ENCODE results near the gene KSR2.

KSR2 gene

GRCh38 chr12:117855165-117855564, 113.6 kb downstream of the KSR2 start:
- no peak for DNase-seq

- no peak for DNase-seq
Observed at GRCh38 chr12:117854339-117855012, 114.3 kb downstream of the KSR2 start.

DNA sequence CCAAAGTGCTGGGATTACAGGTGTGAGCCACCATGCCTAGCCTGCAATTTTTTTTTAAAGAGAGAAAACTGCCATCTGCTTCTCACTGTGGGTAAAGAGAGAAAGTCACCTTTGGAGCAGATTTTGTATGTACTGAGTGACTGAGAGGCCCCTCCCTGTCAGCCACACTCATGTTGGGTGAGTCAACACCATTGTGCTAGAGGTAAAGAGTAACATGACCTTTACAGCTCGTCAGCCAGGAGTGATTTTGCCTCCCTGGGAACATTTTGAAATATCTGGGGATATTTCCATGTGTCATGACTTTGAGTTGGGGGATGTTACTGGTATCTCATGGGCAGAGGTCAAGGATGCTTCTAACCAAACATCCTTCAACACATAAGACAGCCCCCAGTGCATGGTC, 115.2 kb downstream of the KSR2 start:
- no peak for DNase-seq

GRCh38 chr12:117850048-117850447, 118.7 kb downstream of the KSR2 start:
- no peak for DNase-seq

- no peak for DNase-seq
Observed at GRCh38 chr12:117847371-117847770, 121.4 kb downstream of the KSR2 start.

- no peak for DNase-seq
Observed at GRCh38 chr12:117845271-117845904, 123.4 kb downstream of the KSR2 start.

DNA sequence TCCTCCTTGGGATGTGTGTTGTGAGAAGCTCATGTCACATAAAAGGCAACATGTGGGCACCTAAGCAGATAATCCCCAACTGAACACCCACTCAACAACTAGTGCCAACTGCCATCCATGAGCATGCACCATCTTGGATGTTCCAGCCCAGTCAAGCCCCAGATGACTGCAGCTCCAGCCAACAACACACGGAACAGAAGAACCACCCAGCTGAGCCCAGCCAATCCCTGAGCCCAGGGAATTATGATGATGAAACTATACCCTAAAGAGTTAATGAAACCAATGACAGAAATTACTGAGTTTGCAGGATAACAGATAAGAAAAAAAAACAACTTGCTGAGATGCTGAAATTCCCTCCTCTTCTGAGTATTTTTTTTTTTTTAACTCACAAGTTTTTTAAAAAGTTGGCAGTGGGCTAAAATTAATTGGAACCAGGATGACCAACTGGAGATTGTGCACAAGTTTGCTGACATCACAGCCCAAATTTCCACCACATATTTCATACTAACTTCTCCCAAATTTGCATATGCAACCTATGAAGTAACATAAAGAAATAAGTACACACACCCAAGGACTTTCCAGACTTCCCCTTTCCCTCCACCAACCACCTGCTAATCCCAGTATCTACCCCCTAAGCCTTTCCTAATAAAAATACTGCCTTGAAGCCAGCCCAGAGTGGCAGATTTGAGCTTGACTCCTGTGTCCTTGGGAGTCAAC, 124.5 kb downstream of the KSR2 start:
- DNase-seq = no peak

- DNase-seq = no peak
Observed at GRCh38 chr12:117842630-117843029, 126.2 kb downstream of the KSR2 start.

GRCh38 chr12:117842220-117842619, 126.6 kb downstream of the KSR2 start:
- DNase-seq = no peak

DNA sequence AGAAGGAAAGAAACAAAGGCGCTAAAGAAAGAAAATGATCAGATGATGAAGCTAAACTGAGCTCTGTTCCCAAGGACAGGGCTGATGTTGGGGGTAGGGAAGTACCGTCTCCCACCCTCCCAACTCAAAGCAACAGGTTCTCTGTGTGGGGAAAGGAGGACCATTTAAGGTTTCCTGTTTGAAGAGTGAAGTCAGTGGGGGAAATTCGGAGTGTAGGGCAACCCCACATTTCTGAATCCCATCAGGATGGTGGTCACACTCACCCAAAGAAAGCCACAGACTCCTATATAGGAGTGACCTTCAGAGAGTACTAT, 131.1 kb downstream of the KSR2 start:
- DNase-seq = no peak

- DNase-seq = no peak
Observed at GRCh38 chr12:117836999-117837736, 131.6 kb downstream of the KSR2 start.

DNA sequence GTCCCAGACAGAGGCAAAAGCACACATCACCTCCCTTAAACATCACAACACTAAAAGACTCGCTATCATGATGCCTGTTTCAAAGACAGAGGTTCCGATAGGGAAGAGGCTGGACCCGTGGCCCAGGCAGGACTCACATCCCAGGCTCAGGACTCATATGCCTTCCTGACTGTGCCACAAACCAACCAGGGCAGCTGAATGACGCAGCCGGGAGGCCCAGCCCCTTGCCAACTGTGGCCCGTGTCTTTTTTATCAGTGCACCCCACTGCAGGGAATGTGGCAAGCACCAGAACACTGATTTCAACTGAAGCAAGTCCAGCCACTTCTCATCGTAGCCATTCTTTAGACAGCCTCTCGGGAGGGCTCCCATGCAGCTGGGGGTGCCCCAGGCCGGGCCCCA, 132.3 kb downstream of the KSR2 start:
- no peak for DNase-seq

GRCh38 chr12:117835156-117835555, 133.6 kb downstream of the KSR2 start:
- no peak for DNase-seq

DNA sequence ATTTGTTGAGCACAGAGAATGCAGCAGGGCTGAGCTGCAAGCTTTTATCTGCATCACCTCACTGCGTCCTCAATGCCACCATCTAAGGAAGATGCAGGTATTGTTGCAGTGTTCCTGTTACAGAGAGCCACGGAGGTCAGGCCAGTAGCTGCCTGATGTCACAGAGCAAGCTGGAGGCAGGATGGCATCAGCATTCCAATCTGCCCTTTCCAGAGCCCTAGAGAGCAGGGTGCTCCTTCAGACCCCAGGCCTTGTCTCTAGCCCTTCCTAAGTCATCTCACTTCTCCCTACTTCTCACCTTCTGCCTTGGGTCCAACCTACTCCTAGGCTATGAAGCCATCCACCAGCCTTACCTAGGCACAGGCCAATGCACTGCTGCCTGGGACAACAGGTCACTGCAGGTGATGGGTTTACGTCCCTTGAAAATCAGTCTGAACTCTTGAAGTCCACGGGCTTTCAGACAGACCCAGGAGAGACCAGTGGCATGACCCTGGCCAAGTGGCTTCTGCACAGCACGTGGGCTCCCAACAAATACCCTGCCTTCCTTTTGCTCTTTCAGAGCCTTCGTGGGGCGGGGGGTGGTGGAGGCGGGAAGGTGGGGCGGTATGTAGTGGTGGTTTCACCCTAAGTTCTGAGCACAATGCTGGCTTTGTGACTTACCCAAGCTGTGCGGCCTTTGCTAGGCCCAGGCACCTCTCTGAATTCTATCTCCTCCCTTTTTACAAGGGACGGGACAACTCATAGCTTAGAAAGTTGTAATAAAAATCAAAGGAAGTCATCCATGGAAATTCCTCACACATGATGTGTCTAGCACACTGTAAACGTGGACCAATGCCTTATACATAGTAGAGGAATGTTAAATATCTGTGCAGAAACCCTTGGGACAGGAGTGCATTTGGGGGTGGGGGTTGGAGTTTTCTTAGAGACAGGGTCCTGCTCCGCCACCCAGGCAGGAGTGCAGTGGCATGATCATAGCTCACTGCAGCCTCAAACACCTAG, 136.0 kb downstream of the KSR2 start:
- DNase-seq = no peak

DNA sequence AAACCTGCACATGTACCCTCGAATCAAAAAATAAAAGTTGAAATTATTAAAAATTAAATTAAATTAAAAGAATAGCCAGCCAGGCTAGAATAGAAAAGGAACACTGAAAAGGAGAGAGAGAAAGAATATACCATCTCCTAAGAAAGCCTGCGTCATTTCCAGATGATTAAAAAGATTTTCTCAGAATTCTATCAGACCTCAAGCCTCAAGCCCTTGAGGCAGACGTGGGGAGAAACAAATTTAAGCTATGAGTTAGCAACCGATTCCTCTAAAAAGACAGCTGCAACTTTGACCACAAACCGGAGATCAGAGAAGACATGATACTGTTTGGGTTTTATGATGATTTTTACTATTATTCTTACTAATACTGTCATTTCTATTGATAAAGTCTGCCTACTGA, 138.3 kb downstream of the KSR2 start:
- no peak for DNase-seq

GRCh38 chr12:117829108-117829507, 139.7 kb downstream of the KSR2 start:
- no peak for DNase-seq

DNA sequence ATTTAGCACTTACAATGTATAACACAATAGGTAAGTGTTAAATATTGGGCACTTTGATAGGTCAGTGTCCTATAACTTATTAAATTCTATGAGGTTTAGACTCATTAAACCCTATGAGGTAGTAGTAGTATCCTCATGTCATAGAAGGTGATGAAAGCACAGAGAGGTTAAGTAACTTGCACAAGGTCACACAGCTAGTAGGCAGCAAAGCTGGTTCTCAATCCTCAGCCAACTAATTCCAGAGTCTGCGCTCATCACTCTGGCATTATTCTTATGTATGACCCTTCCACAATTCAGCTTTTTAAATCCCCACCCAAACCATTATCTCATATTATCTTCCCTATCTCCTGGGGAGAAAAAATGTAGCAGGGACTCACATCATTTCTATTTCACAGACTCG, 141.1 kb downstream of the KSR2 start:
- DNase-seq = no peak

GRCh38 chr12:117825827-117826226, 143.0 kb downstream of the KSR2 start:
- DNase-seq = no peak

- DNase-seq = no peak
Observed at GRCh38 chr12:117821480-117822175, 147.2 kb downstream of the KSR2 start.

GRCh38 chr12:117820216-117820907, 148.4 kb downstream of the KSR2 start:
- no peak for DNase-seq

DNA sequence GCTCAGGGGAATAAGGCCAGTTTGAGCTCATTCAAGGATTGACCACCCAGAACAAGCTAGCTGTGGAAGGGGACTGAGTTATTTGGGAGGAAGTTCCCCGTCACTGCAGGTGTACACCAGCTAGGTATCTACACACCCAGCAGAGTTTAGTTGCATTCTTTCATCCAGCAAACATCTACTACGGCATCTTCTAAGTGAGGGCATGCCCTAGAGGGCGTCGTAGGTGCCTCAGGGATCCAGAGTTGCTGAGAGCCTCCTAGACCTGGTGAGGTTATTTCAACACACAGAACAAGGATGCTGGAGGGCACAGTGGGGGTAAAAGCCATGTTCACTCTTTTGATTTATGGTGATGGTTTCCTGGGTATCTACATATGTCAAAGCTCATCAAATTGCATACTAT, 149.6 kb downstream of the KSR2 start:
- no peak for DNase-seq
